ENCODE data around the gene OSM. TPM values are rescaled to one million over a fixed set of nuclear protein-coding genes. Genes with fewer than 3 reads are reported as not detected.

The OSM gene
- polyA plus RNA-seq, 4 donors = 0.21 to 0.55 TPM; not detected in 2

DNA sequence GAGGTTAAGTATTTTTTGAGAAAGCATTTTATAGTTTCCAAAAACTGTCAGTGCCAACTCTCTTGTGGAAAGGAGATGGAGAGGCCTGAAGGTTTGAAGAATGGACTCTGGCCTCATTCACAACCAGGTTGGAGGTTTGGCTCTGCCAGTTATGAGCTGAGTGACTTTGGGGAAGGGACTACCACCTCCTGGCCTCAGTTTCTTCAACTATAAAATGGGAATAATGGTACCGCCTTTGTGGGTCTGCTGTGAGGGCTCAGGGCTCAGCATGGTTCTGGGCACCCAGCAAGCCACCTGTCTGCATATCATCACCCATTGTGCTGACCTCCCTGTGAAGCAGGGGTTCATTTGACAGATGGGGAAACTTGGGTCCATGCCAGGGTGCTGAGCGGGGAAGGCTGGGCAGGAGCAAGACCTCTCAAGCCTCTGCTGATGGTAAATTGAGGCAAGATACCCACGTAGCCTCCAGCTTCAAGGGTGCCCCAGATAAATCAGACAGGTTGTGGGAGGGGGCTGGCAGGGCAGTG is 16.5 kb downstream of the OSM start:
- H3K36me3 ChIP-seq (ENCODE audit: control insufficient read depth in 3 of 3, insufficient read depth in 2 of 3, low read depth in 1 of 3, low read length in 3 of 3) = peaks cover 0 to 50% (median 0%) of the 10 kb centered on the region in 3 donors
- H3K27me3 ChIP-seq (ENCODE audit: control insufficient read depth in 3 of 3, insufficient read depth in 3 of 3, low read length in 3 of 3) = peaks cover 0 to 3% (median 0%) of the 10 kb centered on the region in 3 donors
- no peaks in the 10 kb centered on the region for H3K9me3 ChIP-seq (ENCODE audit: control insufficient read depth in 2 of 2, insufficient read depth in 1 of 2, low read depth in 1 of 2, low read length in 1 of 2)
- FAIRE-seq = no peak
- no peak for DNase-seq
- 86 to 88% (median 88%) methylated on average over 3 of the region's 3 CpGs for WGBS, 3 donors
- no peak overlapping the region for H3K4me3 ChIP-seq (ENCODE audit: low read depth in 1 of 3, low read length in 3 of 3)
- peaks cover 2 to 83% (median 9%) of the 10 kb centered on the region in 3 donors for H3K4me1 ChIP-seq (ENCODE audit: control insufficient read depth in 3 of 3, insufficient read depth in 2 of 3, low read depth in 1 of 3, low read length in 2 of 3)
- no peak overlapping the region for H3K27ac ChIP-seq (ENCODE audit: low read depth in 1 of 3, low read length in 2 of 3)

- H3K36me3 ChIP-seq (ENCODE audit: control insufficient read depth in 3 of 3, insufficient read depth in 2 of 3, low read depth in 1 of 3, low read length in 3 of 3) = peaks cover 0 to 50% (median 0%) of the 10 kb centered on the region in 3 donors
- FAIRE-seq (no peak), DNase-seq (peak in 1 of 2 donors; percentile 51)
- peaks cover 2 to 76% (median 9%) of the 10 kb centered on the region in 3 donors for H3K4me1 ChIP-seq (ENCODE audit: control insufficient read depth in 3 of 3, insufficient read depth in 2 of 3, low read depth in 1 of 3, low read length in 2 of 3)
- peaks cover 0 to 3% (median 0%) of the 10 kb centered on the region in 3 donors for H3K27me3 ChIP-seq (ENCODE audit: control insufficient read depth in 3 of 3, insufficient read depth in 3 of 3, low read length in 3 of 3)
- 63 to 70% (median 63%) methylated on average over 27 of the region's 27 CpGs for WGBS, 3 donors
- H3K27ac ChIP-seq (ENCODE audit: low read depth in 1 of 3, low read length in 2 of 3) = peak overlapping the region in 2 of 3 donors; percentile 12 to 76
- no peak overlapping the region for H3K4me3 ChIP-seq (ENCODE audit: low read depth in 1 of 3, low read length in 3 of 3)
- no peaks in the 10 kb centered on the region for H3K9me3 ChIP-seq (ENCODE audit: control insufficient read depth in 2 of 2, insufficient read depth in 1 of 2, low read depth in 1 of 2, low read length in 1 of 2)
Measured at GRCh38 chr22:30249049-30250038, 17.3 kb downstream of the OSM start.

- Histone ChIP-seq H3K27ac (ENCODE audit: low read depth in 1 of 3, low read length in 2 of 3) (peak overlapping the region in 2 of 3 donors; percentile 52 to 76), H3K4me1 (ENCODE audit: control insufficient read depth in 3 of 3, insufficient read depth in 2 of 3, low read depth in 1 of 3, low read length in 2 of 3) (peaks cover 2 to 67% (median 9%) of the 10 kb centered on the region in 3 donors), H3K4me3 (ENCODE audit: low read depth in 1 of 3, low read length in 3 of 3) (no peak overlapping the region), H3K27me3 (ENCODE audit: control insufficient read depth in 3 of 3, insufficient read depth in 3 of 3, low read length in 3 of 3) (peaks cover 0 to 3% (median 0%) of the 10 kb centered on the region in 3 donors), H3K9me3 (ENCODE audit: control insufficient read depth in 2 of 2, insufficient read depth in 1 of 2, low read depth in 1 of 2, low read length in 1 of 2) (no peaks in the 10 kb centered on the region), H3K36me3 (ENCODE audit: control insufficient read depth in 3 of 3, insufficient read depth in 2 of 3, low read depth in 1 of 3, low read length in 3 of 3) (peaks cover 0 to 52% (median 0%) of the 10 kb centered on the region in 3 donors)
- FAIRE-seq (no peak), DNase-seq (no peak)
- WGBS, 3 donors = 60 to 66% (median 62%) methylated on average over 6 of the region's 6 CpGs
Measured at GRCh38 chr22:30248484-30248883, 18.2 kb downstream of the OSM start.

DNA sequence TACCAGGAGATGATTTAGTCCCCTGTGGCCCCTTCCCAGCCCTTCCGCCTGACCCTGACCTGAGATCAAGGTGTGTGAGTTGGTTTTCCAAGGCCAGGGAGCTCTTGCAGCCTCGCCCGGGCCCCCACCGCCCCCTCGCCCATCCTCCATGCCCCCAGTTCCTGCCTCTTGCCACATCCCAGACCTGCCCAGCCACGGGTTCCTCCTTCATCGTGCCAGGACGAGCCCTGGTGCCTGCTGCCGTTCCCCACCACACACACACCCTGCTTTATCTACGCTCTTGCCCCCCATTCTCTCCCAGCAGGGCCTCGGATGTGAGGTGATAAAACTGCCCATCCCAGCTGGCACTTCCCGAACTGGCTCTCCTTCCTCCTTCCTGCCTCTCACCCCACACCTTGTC is 18.7 kb downstream of the OSM start:
- H3K36me3 ChIP-seq (ENCODE audit: control insufficient read depth in 3 of 3, insufficient read depth in 2 of 3, low read depth in 1 of 3, low read length in 3 of 3) = peaks cover 0 to 55% (median 0%) of the 10 kb centered on the region in 3 donors
- FAIRE-seq = no peak
- peaks cover 2 to 62% (median 9%) of the 10 kb centered on the region in 3 donors for H3K4me1 ChIP-seq (ENCODE audit: control insufficient read depth in 3 of 3, insufficient read depth in 2 of 3, low read depth in 1 of 3, low read length in 2 of 3)
- 30 to 49% (median 31%) methylated on average over 11 to 12 of the region's 12 CpGs for WGBS, 3 donors
- H3K27me3 ChIP-seq (ENCODE audit: control insufficient read depth in 3 of 3, insufficient read depth in 3 of 3, low read length in 3 of 3) = peaks cover 0 to 3% (median 0%) of the 10 kb centered on the region in 3 donors
- no peak for DNase-seq
- no peaks in the 10 kb centered on the region for H3K9me3 ChIP-seq (ENCODE audit: control insufficient read depth in 2 of 2, insufficient read depth in 1 of 2, low read depth in 1 of 2, low read length in 1 of 2)
- H3K27ac ChIP-seq (ENCODE audit: low read depth in 1 of 3, low read length in 2 of 3) = peak overlapping the region in 2 of 3 donors; percentile 76 to 88
- H3K4me3 ChIP-seq (ENCODE audit: low read depth in 1 of 3, low read length in 3 of 3) = no peak overlapping the region

GRCh38 chr22:30247561-30247960 is 19.1 kb downstream of the OSM start:
- Histone ChIP-seq H3K27ac (ENCODE audit: low read depth in 1 of 3, low read length in 2 of 3) (peak overlapping the region in 2 of 3 donors; percentile 76 to 88), H3K9me3 (ENCODE audit: control insufficient read depth in 2 of 2, insufficient read depth in 1 of 2, low read depth in 1 of 2, low read length in 1 of 2) (no peaks in the 10 kb centered on the region), H3K36me3 (ENCODE audit: control insufficient read depth in 3 of 3, insufficient read depth in 2 of 3, low read depth in 1 of 3, low read length in 3 of 3) (peaks cover 0 to 55% (median 0%) of the 10 kb centered on the region in 3 donors), H3K4me1 (ENCODE audit: control insufficient read depth in 3 of 3, insufficient read depth in 2 of 3, low read depth in 1 of 3, low read length in 2 of 3) (peaks cover 0 to 58% (median 9%) of the 10 kb centered on the region in 3 donors), H3K27me3 (ENCODE audit: control insufficient read depth in 3 of 3, insufficient read depth in 3 of 3, low read length in 3 of 3) (peaks cover 0 to 3% (median 0%) of the 10 kb centered on the region in 3 donors), H3K4me3 (ENCODE audit: low read depth in 1 of 3, low read length in 3 of 3) (peak overlapping the region in 1 of 3 donors; percentile 39)
- WGBS, 3 donors = 21 to 60% (median 46%) methylated on average over 11 of the region's 11 CpGs
- DNase-seq = no peak
- FAIRE-seq = no peak

DNA sequence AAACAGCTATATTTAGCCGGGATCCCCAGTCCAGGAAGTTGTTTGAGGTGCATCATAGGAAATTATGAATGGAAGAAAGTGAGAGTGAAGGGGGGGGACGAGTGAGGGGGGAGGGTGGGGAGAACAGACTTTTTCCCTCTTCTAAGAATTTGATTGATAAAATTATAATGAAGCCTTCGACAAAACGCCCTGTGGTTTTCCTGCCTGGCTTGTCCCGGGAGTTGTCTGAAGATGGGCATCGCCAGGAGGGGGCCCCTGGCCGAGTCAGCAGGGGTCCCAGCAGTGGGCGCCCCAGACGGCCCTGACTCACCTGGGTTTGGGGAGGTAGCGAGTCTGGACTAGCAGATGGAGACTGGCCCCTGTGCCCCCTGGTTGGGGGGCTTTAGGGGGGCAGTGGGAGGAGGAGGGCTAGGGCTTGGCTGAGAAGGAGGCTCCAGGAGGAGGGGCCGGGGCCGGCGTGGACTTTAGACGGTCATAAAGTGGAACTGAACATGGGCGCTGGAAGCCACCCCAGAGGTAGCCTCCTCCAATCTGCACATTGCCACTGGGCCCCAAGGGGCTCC is 19.8 kb downstream of the OSM start:
- WGBS, 3 donors = 5 to 26% (median 13%) methylated on average over 14 to 15 of the region's 15 CpGs
- peak; percentile 83 to 94 for DNase-seq

DNA sequence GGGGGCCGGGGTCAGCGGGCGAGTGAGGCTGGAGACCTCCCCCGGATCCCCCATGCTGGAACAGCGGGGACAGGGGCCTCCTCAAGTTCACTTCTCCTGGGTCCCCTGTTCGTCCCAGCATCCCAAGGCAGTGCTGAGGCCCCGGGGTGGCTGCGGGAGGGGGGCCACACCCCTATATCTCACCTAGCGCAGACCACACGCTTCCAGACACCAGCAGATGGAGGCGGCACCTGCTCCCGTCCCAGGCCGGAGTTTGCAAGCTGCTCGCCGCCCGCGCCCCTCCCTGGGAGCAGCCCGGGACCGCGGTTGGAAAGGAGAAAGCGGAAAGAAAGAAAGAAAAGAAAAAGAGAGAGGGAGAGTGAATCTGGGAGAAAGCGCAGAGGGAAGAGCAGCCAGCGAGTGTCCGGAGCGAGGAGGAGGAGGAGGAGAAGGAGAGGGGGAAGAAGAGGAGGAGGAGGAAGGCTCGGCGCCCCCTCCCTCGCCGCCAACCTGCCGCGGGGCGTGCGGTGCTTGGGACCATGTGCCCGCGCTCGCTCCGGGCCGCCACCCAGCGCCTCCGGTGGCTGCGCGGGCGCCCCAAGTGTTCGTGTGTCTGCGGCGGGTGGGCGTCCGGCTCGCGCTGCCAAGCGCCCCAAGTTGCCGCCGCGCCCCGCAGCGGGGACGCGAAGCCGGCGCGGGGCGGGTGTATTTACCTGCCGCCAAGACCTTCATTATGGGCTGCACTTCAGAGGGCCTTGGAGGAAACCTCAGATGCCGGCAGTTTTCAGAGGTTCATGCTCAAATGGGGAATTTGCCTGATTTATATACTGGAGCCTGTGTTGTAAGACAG is 20.5 kb downstream of the OSM start, which contains the start of gene LIF:
TSS of gene LIF (minus strand) at position 775 of the 829 bp plus-strand sequence. CDS start at position 711, 64 bp downstream.
- H3K9me3 ChIP-seq (ENCODE audit: control insufficient read depth in 2 of 2, insufficient read depth in 1 of 2, low read depth in 1 of 2, low read length in 1 of 2) = no peaks in the 10 kb centered on the region
- H3K27me3 ChIP-seq (ENCODE audit: control insufficient read depth in 3 of 3, insufficient read depth in 3 of 3, low read length in 3 of 3) = peaks cover 0 to 3% (median 0%) of the 10 kb centered on the region in 3 donors
- peak within 1 kb of the TSS in 2 of 3 donors; percentile 76 to 88 for H3K27ac ChIP-seq (ENCODE audit: low read depth in 1 of 3, low read length in 2 of 3)
- H3K4me1 ChIP-seq (ENCODE audit: control insufficient read depth in 3 of 3, insufficient read depth in 2 of 3, low read depth in 1 of 3, low read length in 2 of 3) = peaks cover 0 to 51% (median 9%) of the 10 kb centered on the region in 3 donors
- 0 to 2% (median 2%) methylated on average over 57 to 64 of the region's 64 CpGs for WGBS, 3 donors
- DNase-seq (peak; percentile 50 to 73), FAIRE-seq (no peak)
- H3K4me3 ChIP-seq (ENCODE audit: low read depth in 1 of 3, low read length in 3 of 3) = peak within 1 kb of the TSS; percentile 39 to 61 (median 42)
- H3K36me3 ChIP-seq (ENCODE audit: control insufficient read depth in 3 of 3, insufficient read depth in 2 of 3, low read depth in 1 of 3, low read length in 3 of 3) = peaks cover 0 to 55% (median 2%) of the 10 kb centered on the region in 3 donors

More for the DNA sequence above, 19.8 kb downstream of the OSM start:
- Histone ChIP-seq H3K27ac (ENCODE audit: low read depth in 1 of 3, low read length in 2 of 3) (peak overlapping the region in 2 of 3 donors; percentile 76 to 88), H3K4me1 (ENCODE audit: control insufficient read depth in 3 of 3, insufficient read depth in 2 of 3, low read depth in 1 of 3, low read length in 2 of 3) (peaks cover 0 to 55% (median 9%) of the 10 kb centered on the region in 3 donors), H3K36me3 (ENCODE audit: control insufficient read depth in 3 of 3, insufficient read depth in 2 of 3, low read depth in 1 of 3, low read length in 3 of 3) (peaks cover 0 to 55% (median under 1%) of the 10 kb centered on the region in 3 donors), H3K4me3 (ENCODE audit: low read depth in 1 of 3, low read length in 3 of 3) (peak overlapping the region in 2 of 3 donors; percentile 29 to 39), H3K9me3 (ENCODE audit: control insufficient read depth in 2 of 2, insufficient read depth in 1 of 2, low read depth in 1 of 2, low read length in 1 of 2) (no peaks in the 10 kb centered on the region), H3K27me3 (ENCODE audit: control insufficient read depth in 3 of 3, insufficient read depth in 3 of 3, low read length in 3 of 3) (peaks cover 0 to 3% (median 0%) of the 10 kb centered on the region in 3 donors)
- FAIRE-seq = no peak

Measured in small intestine (tissue), 7 donors.